NCI-H2107 treated with DMSO at 0.1 percent for 48 hours (cell line): ENCODE data around the gene RPH3AL.
"Not testable (repeated sequence)": the region's sequence is repeated elsewhere in the genome, so short reads cannot be mapped to it uniquely, and the experiment has no call there.

Experiments used
- DNase-seq: peaks from one replicate; lab custom pipeline; 2025; ENCODE audit not compliant: unreplicated experiment; lab: John Stamatoyannopoulos, UW

RPH3AL gene

GRCh38 chr17:206484-206883 lies 146.1 kb downstream of the RPH3AL start:
- DNase-seq: not testable (repeated sequence)

GRCh38 chr17:205817-206216 lies 146.8 kb downstream of the RPH3AL start:
- no peak for DNase-seq

GRCh38 chr17:205148-205669 lies 147.4 kb downstream of the RPH3AL start:
- no peak for DNase-seq

- DNase-seq: no peak
These were observed 148.0 kb downstream of the RPH3AL start for GRCh38 chr17:204427-205147.

GRCh38 chr17:202501-202951 lies 150.1 kb downstream of the RPH3AL start:
- no peak for DNase-seq

GRCh38 chr17:201736-202135 lies 150.9 kb downstream of the RPH3AL start:
- not testable (repeated sequence) for DNase-seq

- not testable (repeated sequence) for DNase-seq
These were observed 151.3 kb downstream of the RPH3AL start for GRCh38 chr17:201257-201656.

- DNase-seq: no peak
These were observed 152.0 kb downstream of the RPH3AL start for GRCh38 chr17:200586-200985.

GRCh38 chr17:199806-200545 lies 152.6 kb downstream of the RPH3AL start:
- DNase-seq: no peak

- DNase-seq: no peak
These were observed 153.4 kb downstream of the RPH3AL start for GRCh38 chr17:199191-199604.

GRCh38 chr17:198225-198624 lies 154.4 kb downstream of the RPH3AL start:
- DNase-seq: not testable (repeated sequence)

GRCh38 chr17:197352-197751 lies 155.3 kb downstream of the RPH3AL start:
- no peak for DNase-seq

GRCh38 chr17:194828-195602 lies 157.6 kb downstream of the RPH3AL start:
- no peak for DNase-seq

- no peak for DNase-seq
These were observed 158.5 kb downstream of the RPH3AL start for GRCh38 chr17:193841-194806.

- no peak for DNase-seq
These were observed 159.2 kb downstream of the RPH3AL start for GRCh38 chr17:193426-193810.

GRCh38 chr17:192666-193425 lies 159.8 kb downstream of the RPH3AL start:
- no peak for DNase-seq

- DNase-seq: no peak
These were observed 163.2 kb downstream of the RPH3AL start for GRCh38 chr17:189444-189843.

- DNase-seq: no peak
These were observed 165.5 kb downstream of the RPH3AL start for GRCh38 chr17:187130-187529.

GRCh38 chr17:185445-186138 lies 167.0 kb downstream of the RPH3AL start:
- DNase-seq: no peak
